ENCODE data around the gene USF1. TPM values are rescaled to one million over a fixed set of nuclear protein-coding genes. Genes with fewer than 3 reads are reported as not detected.

The USF1 gene
- total and polyA plus RNA-seq, 9 of the 15 experiments (the other 6 are each of a cell fraction or from before 2014, with no cell fraction given): 7.4 to 60.2 (median 54.2) TPM

- TF ChIP-seq ZNF324 (CRISPR knock-in tag; IDR thresholded peaks at IDR 0.05) (no peak), ZNF764 (CRISPR knock-in tag; IDR thresholded peaks at IDR 0.05; ENCODE audit: low read depth) (no peak), FOSL1 (tag; conservative IDR thresholded peaks at IDR 0.05) (peak; percentile 32; the same call in 1 of the 2 replicates), NFYB (IDR thresholded peaks at IDR 0.05; ENCODE audit: extremely low read depth, insufficient read length) (no peak), ZNF174 (CRISPR knock-in tag; IDR thresholded peaks at IDR 0.05) (no peak), ZFP36 (IDR thresholded peaks at IDR 0.05; ENCODE audit: low read depth, low read length, partially characterized antibody) (no peak), MYNN (IDR thresholded peaks at IDR 0.05) (no peak), MYNN (CRISPR knock-in tag; IDR thresholded peaks at IDR 0.05) (no peak), HDGF (IDR thresholded peaks at IDR 0.05) (no peak), TCF15 (CRISPR knock-in tag; IDR thresholded peaks at IDR 0.05) (no peak), MED1 (CRISPR knock-in tag; IDR thresholded peaks at IDR 0.05; ENCODE audit: borderline replicate concordance) (no peak), PURB (CRISPR knock-in tag; IDR thresholded peaks at IDR 0.05; ENCODE audit: low read depth) (no peak), ATF2 (CRISPR knock-in tag; IDR thresholded peaks at IDR 0.05) (no peak), MYBL2 (IDR thresholded peaks at IDR 0.05; ENCODE audit: low read depth) (peak; percentile 71; the same call in 1 of the 2 replicates), MYBL2 (CRISPR knock-in tag; IDR thresholded peaks at IDR 0.05; ENCODE audit: borderline replicate concordance) (no peak), PRPF4 (IDR thresholded peaks at IDR 0.05; ENCODE audit: insufficient read depth, low read depth, low read length, poor library complexity, severe bottlenecking) (no peak), ASH1L (IDR thresholded peaks at IDR 0.05; ENCODE audit: borderline replicate concordance, low read depth, partially characterized antibody) (peak; percentile 59), E2F1 (CRISPR knock-in tag; IDR thresholded peaks at IDR 0.05) (peak; percentile 70; the same call in 1 of the 2 replicates), HMGXB4 (CRISPR knock-in tag; IDR thresholded peaks at IDR 0.05) (peak; percentile 50; the same call in 1 of the 2 replicates), TCFL5 (CRISPR knock-in tag; conservative IDR thresholded peaks at IDR 0.05) (no peak), NR2C1 (IDR thresholded peaks at IDR 0.05) (peak; percentile 89), NR2C1 (tag; IDR thresholded peaks at IDR 0.05) (peak; percentile 62; the same call in 1 of the 2 replicates), SRSF7 (optimal IDR thresholded peaks at IDR 0.05; ENCODE audit: low read depth, low read length) (no peak)
Measured at GRCh38 chr1:161045736-161046604, at the start of gene USF1 (continued).
